Measurements from ENCODE around the gene CUX1. TPM values are rescaled to one million over a fixed set of nuclear protein-coding genes. Genes with fewer than 3 reads are reported as not detected.

Gene CUX1
- polyA plus RNA-seq, 1 experiment: 29.7 TPM

DNA sequence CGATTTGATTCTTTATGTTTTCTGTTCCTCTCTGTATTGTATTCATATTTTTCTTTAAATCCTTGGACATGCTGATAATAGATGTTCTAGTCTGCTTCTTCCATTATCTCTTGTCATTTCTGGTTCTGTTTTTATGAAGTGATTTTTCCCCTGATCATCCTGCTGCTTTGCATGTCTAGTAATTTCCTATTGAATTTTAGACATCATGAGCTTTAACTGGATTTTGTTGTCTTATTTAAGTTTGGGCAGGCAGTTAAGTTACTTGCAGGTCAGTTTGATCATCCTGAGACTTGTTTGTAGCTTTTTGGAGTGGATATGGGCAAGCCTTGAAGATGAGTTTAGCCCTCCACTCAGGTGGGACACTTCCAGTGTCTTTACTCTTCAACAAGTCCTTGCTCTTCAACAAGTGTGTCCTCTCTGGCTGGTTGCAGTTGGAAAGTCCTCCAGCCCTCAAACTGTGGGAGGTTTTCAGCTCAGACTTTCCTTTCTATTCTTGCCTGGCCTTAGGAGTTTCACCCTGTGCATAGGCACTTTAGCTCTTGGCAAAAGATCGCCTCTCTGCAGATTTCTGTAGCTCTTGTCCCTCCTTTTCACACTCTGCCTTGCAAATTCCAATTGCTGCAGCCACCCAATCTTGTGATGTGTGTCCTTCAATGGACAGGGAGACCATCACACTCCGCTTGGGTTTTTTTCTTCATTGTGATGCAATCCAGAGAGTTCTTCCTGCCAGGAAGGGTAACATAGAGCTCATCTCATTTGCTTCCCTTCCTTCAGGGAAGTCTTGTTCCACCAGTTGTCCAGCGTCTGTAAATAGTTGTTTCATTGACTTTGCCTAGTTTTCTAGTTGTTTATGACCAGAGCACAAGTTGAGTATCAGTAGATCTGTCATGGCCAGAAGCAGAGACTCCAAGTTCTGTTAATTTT is 272.0 kb downstream of the CUX1 start:
- no peaks in the 10 kb centered on the region for H3K27me3 ChIP-seq (ENCODE audit: control insufficient read depth, insufficient read depth, low read length)
- no peak for DNase-seq (ENCODE audit: low read depth, low spot score)
- POLR2A ChIA-PET: no interaction called here
- H3K9me3 ChIP-seq (ENCODE audit: control insufficient read depth, insufficient read depth, low read length): peaks cover 4% of the 10 kb centered on the region; the same call in 1 of the 2 replicates
- H3K27ac ChIP-seq (ENCODE audit: low read depth, low read length): no peak overlapping the region
- no peak overlapping the region for H3K4me3 ChIP-seq (ENCODE audit: low read depth, low read length)
- TF ChIP-seq, protein P1, sequence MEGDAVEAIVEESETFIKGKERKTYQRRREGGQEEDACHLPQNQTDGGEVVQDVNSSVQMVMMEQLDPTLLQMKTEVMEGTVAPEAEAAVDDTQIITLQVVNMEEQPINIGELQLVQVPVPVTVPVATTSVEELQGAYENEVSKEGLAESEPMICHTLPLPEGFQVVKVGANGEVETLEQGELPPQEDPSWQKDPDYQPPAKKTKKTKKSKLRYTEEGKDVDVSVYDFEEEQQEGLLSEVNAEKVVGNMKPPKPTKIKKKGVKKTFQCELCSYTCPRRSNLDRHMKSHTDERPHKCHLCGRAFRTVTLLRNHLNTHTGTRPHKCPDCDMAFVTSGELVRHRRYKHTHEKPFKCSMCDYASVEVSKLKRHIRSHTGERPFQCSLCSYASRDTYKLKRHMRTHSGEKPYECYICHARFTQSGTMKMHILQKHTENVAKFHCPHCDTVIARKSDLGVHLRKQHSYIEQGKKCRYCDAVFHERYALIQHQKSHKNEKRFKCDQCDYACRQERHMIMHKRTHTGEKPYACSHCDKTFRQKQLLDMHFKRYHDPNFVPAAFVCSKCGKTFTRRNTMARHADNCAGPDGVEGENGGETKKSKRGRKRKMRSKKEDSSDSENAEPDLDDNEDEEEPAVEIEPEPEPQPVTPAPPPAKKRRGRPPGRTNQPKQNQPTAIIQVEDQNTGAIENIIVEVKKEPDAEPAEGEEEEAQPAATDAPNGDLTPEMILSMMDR (IDR thresholded peaks at IDR 0.05; ENCODE audit: low read depth, low read length): no peak
- CTCF ChIA-PET: interaction anchor here (0.6 to 1.0 kb wide), 2 partner anchors 12 to 15 kb away, joined by 3 to 6 read pairs; no protein-coding TSS in a partner anchor

DNA sequence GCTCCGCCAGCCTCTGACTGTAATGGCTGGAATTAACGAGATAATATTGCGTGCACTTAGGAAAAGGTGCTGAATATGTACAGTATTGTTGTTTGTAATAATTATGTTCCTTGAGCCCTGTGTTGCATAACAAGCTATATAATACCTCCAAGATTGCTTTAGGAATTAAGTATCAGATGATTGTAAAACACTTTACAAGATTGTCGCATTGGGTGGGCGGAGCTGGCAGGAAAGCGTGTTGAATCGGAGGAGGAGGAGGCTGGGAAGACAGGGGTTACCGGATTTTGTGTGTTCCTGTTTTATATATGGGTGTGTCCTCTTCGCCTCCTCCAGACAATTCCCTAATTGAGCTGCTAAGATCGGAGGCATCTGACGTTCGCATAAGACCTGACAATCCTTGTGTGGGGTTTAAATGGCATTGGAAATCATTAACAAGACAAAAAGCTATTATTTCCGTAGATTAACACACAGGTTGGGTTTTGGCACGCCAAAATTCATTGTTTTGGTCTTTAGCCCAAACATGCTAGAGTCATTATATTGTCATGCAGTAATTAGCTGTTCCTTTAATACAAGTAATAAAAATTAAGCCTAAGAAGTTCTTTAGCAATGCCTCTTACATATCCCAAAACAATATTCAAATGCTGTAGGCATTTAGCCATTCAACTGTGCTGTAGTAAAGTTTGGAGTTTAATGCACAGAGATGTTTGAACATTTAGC is 276.3 kb downstream of the CUX1 start:
- H3K27ac ChIP-seq (ENCODE audit: low read depth, low read length): no peak overlapping the region
- H3K9me3 ChIP-seq (ENCODE audit: control insufficient read depth, insufficient read depth, low read length): peaks cover 4% of the 10 kb centered on the region; the same call in 1 of the 2 replicates
- ChIA-PET POLR2A (no interaction called here), CTCF (no interaction called here)
- H3K27me3 ChIP-seq (ENCODE audit: control insufficient read depth, insufficient read depth, low read length): no peaks in the 10 kb centered on the region
- no peak overlapping the region for H3K4me3 ChIP-seq (ENCODE audit: low read depth, low read length)
- no peak for DNase-seq (ENCODE audit: low read depth, low spot score)
- TF ChIP-seq, protein P1 (IDR thresholded peaks at IDR 0.05; ENCODE audit: low read depth, low read length): no peak

DNA sequence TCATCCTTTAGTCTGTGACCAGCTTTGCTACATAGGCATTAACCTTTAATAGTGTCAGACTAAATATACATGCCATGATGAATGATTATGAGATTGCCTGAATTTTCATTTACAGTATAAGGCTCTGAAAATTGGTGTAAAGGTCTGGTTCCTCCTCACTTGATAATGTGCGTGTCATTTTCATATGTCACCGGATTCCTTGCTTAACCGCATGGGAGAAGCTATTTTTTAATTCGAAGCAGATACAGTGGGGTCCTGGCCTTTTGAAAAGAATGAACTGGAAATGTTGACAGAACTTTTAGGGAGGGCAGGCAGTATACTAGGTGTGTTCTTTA is 276.9 kb downstream of the CUX1 start:
- TF ChIP-seq, protein P1 (IDR thresholded peaks at IDR 0.05; ENCODE audit: low read depth, low read length): no peak
- DNase-seq (ENCODE audit: low read depth, low spot score): no peak
- Histone ChIP-seq H3K4me3 (ENCODE audit: low read depth, low read length) (no peak overlapping the region), H3K27ac (ENCODE audit: low read depth, low read length) (no peak overlapping the region), H3K9me3 (ENCODE audit: control insufficient read depth, insufficient read depth, low read length) (peaks cover 4% of the 10 kb centered on the region; the same call in 1 of the 2 replicates), H3K27me3 (ENCODE audit: control insufficient read depth, insufficient read depth, low read length) (no peaks in the 10 kb centered on the region)
- CTCF ChIA-PET: no interaction called here
- POLR2A ChIA-PET: no interaction called here

DNA sequence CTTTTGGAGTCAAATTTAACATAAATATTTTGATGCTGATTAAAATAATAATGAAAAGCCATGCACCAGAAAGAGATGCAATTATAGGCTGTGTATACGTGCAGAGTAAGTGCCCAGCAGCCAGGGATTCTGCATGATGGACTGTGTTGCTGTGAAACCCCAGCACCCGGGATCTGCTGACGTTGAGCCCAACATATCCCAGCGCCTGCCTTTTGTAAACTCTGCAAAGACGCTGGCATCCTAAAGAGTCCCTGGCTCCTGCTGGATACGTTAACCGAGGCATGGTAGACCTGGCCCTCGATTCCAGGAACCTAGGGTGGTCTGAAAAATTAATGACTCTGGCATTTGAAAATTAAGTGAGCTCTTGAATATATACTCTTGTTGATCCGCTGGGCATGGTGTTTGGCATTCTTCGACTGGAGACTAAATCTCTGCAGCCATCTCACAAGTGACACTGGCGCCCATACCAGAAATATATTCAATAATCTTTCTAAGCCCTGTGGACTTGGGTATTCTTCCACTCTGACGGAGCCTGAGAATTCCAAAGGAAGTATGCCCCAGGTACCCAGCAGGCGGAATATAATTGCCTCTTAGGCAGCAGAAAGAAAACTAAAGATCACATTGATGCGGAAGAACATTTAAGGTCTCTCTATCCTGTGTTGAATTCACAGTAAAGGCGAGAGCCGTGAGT is 278.0 kb downstream of the CUX1 start:
- Histone ChIP-seq H3K27ac (ENCODE audit: low read depth, low read length) (no peak overlapping the region), H3K9me3 (ENCODE audit: control insufficient read depth, insufficient read depth, low read length) (no peaks in the 10 kb centered on the region), H3K27me3 (ENCODE audit: control insufficient read depth, insufficient read depth, low read length) (no peaks in the 10 kb centered on the region), H3K4me3 (ENCODE audit: low read depth, low read length) (no peak overlapping the region)
- CTCF ChIA-PET: no interaction called here
- TF ChIP-seq, protein P1 (IDR thresholded peaks at IDR 0.05; ENCODE audit: low read depth, low read length): no peak
- no peak for DNase-seq (ENCODE audit: low read depth, low spot score)
- POLR2A ChIA-PET: no interaction called here

Measured in AG04450 (cell line).